SU-DHL-6 (cell line): ENCODE data around the gene LRRC75A.

Experiments
- EZH2phosphoT487 ChIP-seq: fragments of 200-600 bp; sonication (generic), shearing (Covaris generic); conservative IDR thresholded peaks from 2 replicates; pipeline ENCODE4 v1.6.1; 2018; ENCODE audit warnings: mild to moderate bottlenecking, antibody characterized with exemption, low read length, moderate library complexity, mixed read lengths
- TF ChIP-seq, protein P1 (sequence below): fragments of 200-600 bp; sonication (generic); IDR thresholded peaks from one replicate; pipeline ENCODE4 v1.5.1; 2017; ENCODE audit warnings: antibody characterized with exemption, mild to moderate bottlenecking, low read length, moderate library complexity; ENCODE audit not compliant: insufficient read depth, poor library complexity, severe bottlenecking

DNA sequence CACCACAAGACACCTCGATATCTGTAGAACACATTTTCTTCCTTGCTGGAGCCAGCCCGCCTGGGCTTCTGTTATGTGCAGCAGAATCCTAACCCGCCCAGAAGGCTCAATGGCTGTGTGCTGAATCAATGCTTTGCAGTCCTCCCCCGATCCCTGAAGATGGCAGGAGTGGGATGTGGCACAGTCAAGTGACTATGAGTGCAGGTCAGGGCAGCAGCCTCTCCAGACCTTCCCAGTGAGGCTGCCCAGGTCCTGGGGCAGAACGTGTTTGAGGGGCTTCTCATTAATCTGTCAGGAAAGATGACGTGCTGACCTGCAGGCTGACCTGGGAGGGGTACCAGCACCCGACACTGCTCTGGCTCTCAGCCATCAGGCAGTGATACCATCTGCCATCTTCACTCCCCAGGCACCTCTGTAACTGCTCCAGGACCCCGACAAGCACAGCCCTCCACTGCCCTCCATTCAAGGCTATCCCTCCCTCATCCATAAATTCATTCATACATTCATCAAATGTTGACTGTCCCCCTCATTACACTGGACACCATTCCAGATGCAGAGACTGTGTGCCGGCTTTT lies 35.2 kb downstream of the LRRC75A start:
- TF ChIP-seq, protein P1, sequence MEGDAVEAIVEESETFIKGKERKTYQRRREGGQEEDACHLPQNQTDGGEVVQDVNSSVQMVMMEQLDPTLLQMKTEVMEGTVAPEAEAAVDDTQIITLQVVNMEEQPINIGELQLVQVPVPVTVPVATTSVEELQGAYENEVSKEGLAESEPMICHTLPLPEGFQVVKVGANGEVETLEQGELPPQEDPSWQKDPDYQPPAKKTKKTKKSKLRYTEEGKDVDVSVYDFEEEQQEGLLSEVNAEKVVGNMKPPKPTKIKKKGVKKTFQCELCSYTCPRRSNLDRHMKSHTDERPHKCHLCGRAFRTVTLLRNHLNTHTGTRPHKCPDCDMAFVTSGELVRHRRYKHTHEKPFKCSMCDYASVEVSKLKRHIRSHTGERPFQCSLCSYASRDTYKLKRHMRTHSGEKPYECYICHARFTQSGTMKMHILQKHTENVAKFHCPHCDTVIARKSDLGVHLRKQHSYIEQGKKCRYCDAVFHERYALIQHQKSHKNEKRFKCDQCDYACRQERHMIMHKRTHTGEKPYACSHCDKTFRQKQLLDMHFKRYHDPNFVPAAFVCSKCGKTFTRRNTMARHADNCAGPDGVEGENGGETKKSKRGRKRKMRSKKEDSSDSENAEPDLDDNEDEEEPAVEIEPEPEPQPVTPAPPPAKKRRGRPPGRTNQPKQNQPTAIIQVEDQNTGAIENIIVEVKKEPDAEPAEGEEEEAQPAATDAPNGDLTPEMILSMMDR, result no peak
- no peak for TF ChIP-seq EZH2phosphoT487
